ENCODE data around the gene ZNF853.

- TF ChIP-seq CTCF (IDR thresholded peaks at IDR 0.05; ENCODE audit: low read depth, low read length, missing input control) (no peak), ATF3 (IDR thresholded peaks at IDR 0.05) (no peak), YY1 (IDR thresholded peaks at IDR 0.05) (no peak), MAX (IDR thresholded peaks at IDR 0.05) (no peak), GABPA (IDR thresholded peaks at IDR 0.05 in 1 of 2, conservative IDR thresholded peaks at IDR 0.05 in 1 of 2) (no peak), TAF1 (conservative IDR thresholded peaks at IDR 0.05) (no peak), REST (IDR thresholded peaks at IDR 0.05) (no peak), ZBTB33 (IDR thresholded peaks at IDR 0.05) (no peak), RAD21 (IDR thresholded peaks at IDR 0.05) (no peak), JUND (IDR thresholded peaks at IDR 0.05) (no peak), HNF4A (conservative IDR thresholded peaks at IDR 0.05) (no peak), HNF4G (IDR thresholded peaks at IDR 0.05) (no peak), EGR1 (IDR thresholded peaks at IDR 0.05; ENCODE audit: low read depth in 2 of 2) (no peak)
Observed at GRCh38 chr7:6621195-6622133, 6.1 kb downstream of the ZNF853 start.

All from liver (tissue), 3 donors.